Vagina (tissue), 2 donors: ENCODE results near the gene UBXN4. TPM values are rescaled to one million over a fixed set of nuclear protein-coding genes. Genes with fewer than 3 reads are reported as not detected.

Source experiments
- DNase-seq, 2 donors: peaks; one replicate each; pipeline ENCODE4 v3.0.0-alpha.2; 2017; ENCODE audit errors: extremely low spot score in 2 of 2
- H3K27ac ChIP-seq: fragments of 200-600 bp; sonication (generic); one replicate; pipeline ENCODE4 v1.5.1; 2019
- H3K27me3 ChIP-seq: fragments of 200-600 bp; sonication (generic); one replicate; pipeline ENCODE4 v1.5.1; 2019
- H3K36me3 ChIP-seq, 2 donors: fragments of 200-600 bp; sonication (generic); one replicate each; pipeline ENCODE4 v1.5.1; 2017 to 2019
- H3K4me1 ChIP-seq: fragments of 200-600 bp; sonication (generic); one replicate; pipeline ENCODE4 v1.5.1; 2019
- H3K4me3 ChIP-seq, 2 donors: fragments of 200-600 bp; sonication (generic); 1 replicate in 1 of 2; 2 replicates in 1 of 2; pipeline ENCODE4 v1.5.1; 2016 to 2019
- H3K9me3 ChIP-seq: fragments of 200-600 bp; sonication (generic); one replicate; pipeline ENCODE4 v1.5.1; 2019
- POLR2A ChIP-seq, 2 donors: fragments of 450-650 bp; IDR thresholded peaks; one replicate each; pipeline ENCODE4 v1.6.1; 2017; ENCODE audit warnings: antibody characterized with exemption in 2 of 2, mild to moderate bottlenecking in 2 of 2, moderate library complexity in 2 of 2
- POLR2AphosphoS5 ChIP-seq, 2 donors: sonication (generic); formaldehyde crosslinking; IDR thresholded peaks; one replicate each; pipeline ENCODE4 v1.9.0; 2017; ENCODE audit warnings: antibody characterized with exemption in 2 of 2, mild to moderate bottlenecking in 2 of 2, low read depth in 1 of 2; ENCODE audit not compliant: insufficient read depth in 1 of 2
- intact Hi-C: fragments of 100-400 bp; cut with DNase I; formaldehyde crosslinking; loops from one replicate; pipeline ENCODE4 v1.15.1; 2023
- total RNA-seq: library from RNA; depleted of rRNA; stranded (reverse); fragments of >200 nt; gene quantifications from one replicate; pipeline ENCODE4 v1.2.3, GENCODE V29; 2016
- TF ChIP-seq, protein P1 (sequence below), 3 experiments: fragments of 450-650 bp in 2 of 3; fragments of 200-600 bp in 1 of 3; sonication (generic) in 1 of 3; IDR thresholded peaks; one replicate each; pipeline ENCODE4 v1.5.1; 2017 to 2019; ENCODE audit warnings: antibody characterized with exemption in 3 of 3, mild to moderate bottlenecking in 2 of 3, moderate library complexity in 2 of 3

Gene UBXN4
- total RNA-seq, 1 donor from 2014 or later = 51.6 TPM

DNA sequence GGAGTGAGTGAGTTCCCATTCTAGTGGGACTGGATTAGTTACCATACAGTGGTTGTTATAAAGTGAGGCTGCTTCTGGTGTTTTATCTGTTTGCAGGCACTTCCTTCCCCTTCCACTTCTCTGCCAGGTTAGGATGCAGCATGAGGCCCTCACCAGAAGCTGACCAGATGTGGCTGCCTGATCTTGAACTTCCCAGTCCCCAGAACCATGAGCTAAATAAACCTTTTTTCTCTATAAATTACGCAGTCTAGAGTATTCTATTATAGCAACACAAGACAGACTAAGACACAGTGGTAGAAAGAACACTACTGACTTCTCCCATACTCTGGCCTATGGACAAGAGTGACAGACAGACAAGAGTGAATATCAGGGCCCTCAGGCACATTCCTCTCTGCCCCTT, 81.2 kb downstream of the UBXN4 start:
- H3K36me3 ChIP-seq = no peaks in the 10 kb centered on the region
- no peak for DNase-seq
- intact Hi-C loops = no loop called here
- no peak overlapping the region for H3K4me3 ChIP-seq
- H3K4me1 ChIP-seq = no peaks in the 10 kb centered on the region
- H3K27ac ChIP-seq = no peak overlapping the region
- H3K9me3 ChIP-seq = no peaks in the 10 kb centered on the region
- TF ChIP-seq POLR2AphosphoS5 (IDR thresholded peaks at IDR 0.05; ENCODE audit: insufficient read depth in 1 of 2, low read depth in 1 of 2) (no peak), POLR2A (IDR thresholded peaks at IDR 0.05) (no peak)
- TF ChIP-seq, protein P1, sequence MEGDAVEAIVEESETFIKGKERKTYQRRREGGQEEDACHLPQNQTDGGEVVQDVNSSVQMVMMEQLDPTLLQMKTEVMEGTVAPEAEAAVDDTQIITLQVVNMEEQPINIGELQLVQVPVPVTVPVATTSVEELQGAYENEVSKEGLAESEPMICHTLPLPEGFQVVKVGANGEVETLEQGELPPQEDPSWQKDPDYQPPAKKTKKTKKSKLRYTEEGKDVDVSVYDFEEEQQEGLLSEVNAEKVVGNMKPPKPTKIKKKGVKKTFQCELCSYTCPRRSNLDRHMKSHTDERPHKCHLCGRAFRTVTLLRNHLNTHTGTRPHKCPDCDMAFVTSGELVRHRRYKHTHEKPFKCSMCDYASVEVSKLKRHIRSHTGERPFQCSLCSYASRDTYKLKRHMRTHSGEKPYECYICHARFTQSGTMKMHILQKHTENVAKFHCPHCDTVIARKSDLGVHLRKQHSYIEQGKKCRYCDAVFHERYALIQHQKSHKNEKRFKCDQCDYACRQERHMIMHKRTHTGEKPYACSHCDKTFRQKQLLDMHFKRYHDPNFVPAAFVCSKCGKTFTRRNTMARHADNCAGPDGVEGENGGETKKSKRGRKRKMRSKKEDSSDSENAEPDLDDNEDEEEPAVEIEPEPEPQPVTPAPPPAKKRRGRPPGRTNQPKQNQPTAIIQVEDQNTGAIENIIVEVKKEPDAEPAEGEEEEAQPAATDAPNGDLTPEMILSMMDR (IDR thresholded peaks at IDR 0.05) = no peak
- H3K27me3 ChIP-seq = no peaks in the 10 kb centered on the region

DNA sequence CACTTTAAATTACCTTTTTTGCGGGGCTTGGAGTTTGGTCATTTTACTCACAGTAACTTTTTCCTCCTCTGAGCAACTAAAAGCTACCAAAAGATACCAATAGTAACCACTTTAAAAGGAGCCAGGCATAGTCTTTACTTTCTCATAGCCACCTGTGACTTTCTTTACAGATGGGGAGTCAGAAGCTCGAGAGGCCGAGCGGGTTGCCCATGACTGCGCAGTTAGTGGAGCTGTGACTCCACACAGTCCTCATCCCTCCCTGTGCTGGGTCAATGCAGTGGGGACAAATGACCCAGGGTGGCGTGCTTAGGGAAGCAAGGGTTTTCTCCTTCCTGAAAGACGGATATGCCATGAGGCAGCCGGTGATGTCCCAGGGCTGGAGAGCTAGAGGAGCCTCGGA, 83.5 kb downstream of the UBXN4 start:
- Histone ChIP-seq H3K9me3 (no peaks in the 10 kb centered on the region), H3K4me3 (no peak overlapping the region), H3K4me1 (no peaks in the 10 kb centered on the region), H3K36me3 (no peaks in the 10 kb centered on the region), H3K27me3 (no peaks in the 10 kb centered on the region), H3K27ac (no peak overlapping the region)
- no peak for DNase-seq
- TF ChIP-seq, protein P1 (IDR thresholded peaks at IDR 0.05) = no peak
- TF ChIP-seq POLR2AphosphoS5 (IDR thresholded peaks at IDR 0.05; ENCODE audit: insufficient read depth in 1 of 2, low read depth in 1 of 2) = no peak
- no peak for TF ChIP-seq POLR2A (IDR thresholded peaks at IDR 0.05)
- intact Hi-C loops = no loop called here

DNA sequence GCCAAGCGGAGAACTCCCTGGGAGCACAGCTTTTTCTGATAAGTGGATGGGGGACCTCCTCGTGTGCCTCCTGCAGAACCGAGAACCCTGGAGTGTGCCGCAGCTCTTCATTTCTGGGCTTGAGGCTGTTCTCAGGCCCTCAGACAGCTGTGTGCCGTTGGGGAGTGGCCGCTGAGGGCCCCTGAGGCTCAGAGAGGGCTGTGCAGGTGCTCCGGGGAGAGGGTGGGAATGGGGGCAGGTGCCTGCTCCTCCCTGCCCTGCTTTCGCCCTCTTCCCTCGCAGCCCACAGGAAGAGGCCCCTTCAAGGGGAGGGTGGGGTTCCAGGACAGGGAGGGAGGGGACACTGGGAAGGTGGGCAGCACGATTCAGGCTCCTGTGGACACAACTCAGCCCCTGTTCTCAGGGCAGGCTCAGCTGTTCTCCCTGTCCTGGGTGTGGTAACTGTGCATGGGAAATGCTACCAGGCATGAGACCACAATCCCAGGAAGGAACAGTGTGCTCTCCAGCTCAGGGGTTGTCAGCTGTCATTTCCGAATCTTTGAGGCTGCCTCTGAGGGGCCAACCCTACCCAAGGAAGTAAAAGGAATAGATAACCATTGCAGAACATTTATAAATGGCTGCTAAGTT, 84.0 kb downstream of the UBXN4 start:
- TF ChIP-seq, protein P1 (IDR thresholded peaks at IDR 0.05) = no peak
- TF ChIP-seq POLR2A (IDR thresholded peaks at IDR 0.05) (no peak), POLR2AphosphoS5 (IDR thresholded peaks at IDR 0.05; ENCODE audit: insufficient read depth in 1 of 2, low read depth in 1 of 2) (no peak)
- H3K4me3 ChIP-seq = no peak overlapping the region
- no peak for DNase-seq
- H3K36me3 ChIP-seq = no peaks in the 10 kb centered on the region
- H3K27ac ChIP-seq = no peak overlapping the region
- no peaks in the 10 kb centered on the region for H3K27me3 ChIP-seq
- H3K4me1 ChIP-seq = no peaks in the 10 kb centered on the region
- no peaks in the 10 kb centered on the region for H3K9me3 ChIP-seq
- intact Hi-C loops = no loop called here

DNA sequence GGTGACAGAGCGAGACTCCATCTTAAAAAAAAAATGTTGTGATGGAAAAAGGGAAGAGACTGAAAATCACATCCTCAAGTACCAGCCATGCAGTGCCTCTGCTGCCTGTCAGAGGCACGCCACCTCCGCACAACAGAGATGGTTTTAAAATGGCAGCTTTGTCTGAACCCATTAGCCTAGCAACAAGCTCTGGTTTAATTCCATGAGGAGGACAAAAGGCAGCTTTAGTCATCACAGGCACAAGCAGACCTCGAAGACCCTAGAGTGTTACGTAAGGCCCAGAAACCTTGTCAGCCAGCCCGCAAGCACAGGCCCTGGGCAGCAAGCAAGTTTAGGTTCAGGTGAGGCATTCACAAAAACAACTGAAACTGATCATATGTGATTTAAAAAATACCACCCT, 84.9 kb downstream of the UBXN4 start:
- no peak for TF ChIP-seq POLR2A (IDR thresholded peaks at IDR 0.05)
- no peak for TF ChIP-seq POLR2AphosphoS5 (IDR thresholded peaks at IDR 0.05; ENCODE audit: insufficient read depth in 1 of 2, low read depth in 1 of 2)
- TF ChIP-seq, protein P1 (IDR thresholded peaks at IDR 0.05) = no peak
- Histone ChIP-seq H3K27me3 (no peaks in the 10 kb centered on the region), H3K4me3 (no peak overlapping the region), H3K27ac (no peak overlapping the region), H3K9me3 (no peaks in the 10 kb centered on the region), H3K36me3 (no peaks in the 10 kb centered on the region), H3K4me1 (no peaks in the 10 kb centered on the region)
- intact Hi-C loops = no loop called here
- no peak for DNase-seq

DNA sequence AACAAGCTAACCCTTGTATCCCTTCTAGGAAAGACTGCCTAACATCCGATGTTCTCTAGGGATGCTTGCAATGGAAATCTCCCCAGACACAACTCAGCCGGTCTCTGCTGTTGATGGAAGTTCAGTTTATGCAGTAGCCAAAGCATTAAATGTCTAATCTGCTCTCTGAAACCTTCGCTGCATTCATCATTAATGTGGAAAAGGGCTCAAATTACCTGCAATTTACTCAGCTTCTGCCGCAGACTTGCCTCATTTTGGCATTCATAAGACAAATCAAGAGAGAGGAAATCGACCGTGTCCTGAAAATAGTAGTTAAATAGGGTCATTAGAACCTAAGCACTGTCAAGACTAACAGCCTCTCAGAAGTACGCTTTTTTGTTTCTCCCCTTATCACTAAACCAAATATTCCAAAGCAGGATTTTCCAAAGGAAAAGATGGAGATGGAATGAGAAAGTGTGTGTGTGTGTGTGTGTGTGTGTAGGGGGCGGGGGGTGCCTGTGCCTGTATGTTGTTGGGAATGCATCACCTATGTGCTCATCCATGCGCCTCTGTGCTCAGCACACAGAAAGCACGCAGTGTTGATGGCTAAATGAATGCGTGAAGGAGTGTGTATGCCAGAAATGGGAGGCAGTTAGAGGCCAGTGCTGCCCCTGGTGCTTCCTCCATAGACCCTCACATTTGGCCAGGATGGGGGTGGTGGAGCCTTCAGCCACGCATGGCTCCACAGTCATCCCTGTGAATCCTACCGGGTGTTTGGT, 87.9 kb downstream of the UBXN4 start:
- Histone ChIP-seq H3K27me3 (no peaks in the 10 kb centered on the region), H3K27ac (no peak overlapping the region), H3K4me1 (no peaks in the 10 kb centered on the region), H3K4me3 (no peak overlapping the region), H3K36me3 (no peaks in the 10 kb centered on the region), H3K9me3 (no peaks in the 10 kb centered on the region)
- intact Hi-C loops = no loop called here
- DNase-seq = no peak
- TF ChIP-seq, protein P1 (IDR thresholded peaks at IDR 0.05) = no peak
- TF ChIP-seq POLR2A (IDR thresholded peaks at IDR 0.05) (no peak), POLR2AphosphoS5 (IDR thresholded peaks at IDR 0.05; ENCODE audit: insufficient read depth in 1 of 2, low read depth in 1 of 2) (no peak)
